ENCODE data around the gene CCNL2. TPM values are rescaled to one million over a fixed set of nuclear protein-coding genes. Genes with fewer than 3 reads are reported as not detected.

Gene CCNL2
- total RNA-seq, 1 experiment from 2014 or later = 142 TPM

DNA sequence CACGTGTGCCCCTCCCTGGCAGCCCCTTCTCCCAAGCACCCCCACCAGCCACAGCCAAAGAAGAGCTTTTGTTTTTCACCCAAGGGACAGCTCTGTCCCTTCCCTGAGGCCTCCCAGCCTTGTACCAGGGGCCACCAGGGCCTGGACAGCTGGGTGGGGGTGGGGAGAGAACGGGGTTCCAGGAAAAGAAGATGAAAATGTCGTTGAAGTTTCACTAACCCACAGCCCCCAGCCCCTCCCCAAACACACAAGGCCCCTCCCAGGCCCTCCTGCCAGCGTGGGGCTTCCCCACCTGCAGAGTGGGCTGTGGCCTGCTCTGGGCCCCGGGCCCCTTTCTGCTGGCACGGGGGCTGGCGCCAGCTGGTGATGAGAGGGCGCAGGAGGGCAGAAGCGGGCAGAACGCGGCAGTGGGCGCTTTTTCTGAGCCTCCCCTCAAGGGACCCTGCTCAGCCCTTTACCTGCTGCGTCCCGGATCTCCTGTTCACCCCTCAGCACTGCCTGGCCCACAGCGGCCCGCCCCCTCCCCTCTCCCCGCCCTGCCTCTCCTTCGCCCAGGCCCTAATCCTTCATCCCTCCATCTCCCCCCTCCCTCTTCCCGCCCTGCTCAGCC, 27.5 kb upstream of the CCNL2 start (continued):
- TF ChIP-seq, protein P1, sequence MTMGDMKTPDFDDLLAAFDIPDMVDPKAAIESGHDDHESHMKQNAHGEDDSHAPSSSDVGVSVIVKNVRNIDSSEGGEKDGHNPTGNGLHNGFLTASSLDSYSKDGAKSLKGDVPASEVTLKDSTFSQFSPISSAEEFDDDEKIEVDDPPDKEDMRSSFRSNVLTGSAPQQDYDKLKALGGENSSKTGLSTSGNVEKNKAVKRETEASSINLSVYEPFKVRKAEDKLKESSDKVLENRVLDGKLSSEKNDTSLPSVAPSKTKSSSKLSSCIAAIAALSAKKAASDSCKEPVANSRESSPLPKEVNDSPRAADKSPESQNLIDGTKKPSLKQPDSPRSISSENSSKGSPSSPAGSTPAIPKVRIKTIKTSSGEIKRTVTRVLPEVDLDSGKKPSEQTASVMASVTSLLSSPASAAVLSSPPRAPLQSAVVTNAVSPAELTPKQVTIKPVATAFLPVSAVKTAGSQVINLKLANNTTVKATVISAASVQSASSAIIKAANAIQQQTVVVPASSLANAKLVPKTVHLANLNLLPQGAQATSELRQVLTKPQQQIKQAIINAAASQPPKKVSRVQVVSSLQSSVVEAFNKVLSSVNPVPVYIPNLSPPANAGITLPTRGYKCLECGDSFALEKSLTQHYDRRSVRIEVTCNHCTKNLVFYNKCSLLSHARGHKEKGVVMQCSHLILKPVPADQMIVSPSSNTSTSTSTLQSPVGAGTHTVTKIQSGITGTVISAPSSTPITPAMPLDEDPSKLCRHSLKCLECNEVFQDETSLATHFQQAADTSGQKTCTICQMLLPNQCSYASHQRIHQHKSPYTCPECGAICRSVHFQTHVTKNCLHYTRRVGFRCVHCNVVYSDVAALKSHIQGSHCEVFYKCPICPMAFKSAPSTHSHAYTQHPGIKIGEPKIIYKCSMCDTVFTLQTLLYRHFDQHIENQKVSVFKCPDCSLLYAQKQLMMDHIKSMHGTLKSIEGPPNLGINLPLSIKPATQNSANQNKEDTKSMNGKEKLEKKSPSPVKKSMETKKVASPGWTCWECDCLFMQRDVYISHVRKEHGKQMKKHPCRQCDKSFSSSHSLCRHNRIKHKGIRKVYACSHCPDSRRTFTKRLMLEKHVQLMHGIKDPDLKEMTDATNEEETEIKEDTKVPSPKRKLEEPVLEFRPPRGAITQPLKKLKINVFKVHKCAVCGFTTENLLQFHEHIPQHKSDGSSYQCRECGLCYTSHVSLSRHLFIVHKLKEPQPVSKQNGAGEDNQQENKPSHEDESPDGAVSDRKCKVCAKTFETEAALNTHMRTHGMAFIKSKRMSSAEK (CRISPR knock-in tag; IDR thresholded peaks at IDR 0.05; ENCODE audit: borderline replicate concordance) = no peak
- no peak for TF ChIP-seq NR3C1 (CRISPR knock-in tag; conservative IDR thresholded peaks at IDR 0.05; ENCODE audit: low read depth)
- TF ChIP-seq ZNF671 (CRISPR knock-in tag; IDR thresholded peaks at IDR 0.05) = no peak
- no peak for TF ChIP-seq OVOL2 (CRISPR knock-in tag; IDR thresholded peaks at IDR 0.05; ENCODE audit: borderline replicate concordance)
- TF ChIP-seq, protein P2, sequence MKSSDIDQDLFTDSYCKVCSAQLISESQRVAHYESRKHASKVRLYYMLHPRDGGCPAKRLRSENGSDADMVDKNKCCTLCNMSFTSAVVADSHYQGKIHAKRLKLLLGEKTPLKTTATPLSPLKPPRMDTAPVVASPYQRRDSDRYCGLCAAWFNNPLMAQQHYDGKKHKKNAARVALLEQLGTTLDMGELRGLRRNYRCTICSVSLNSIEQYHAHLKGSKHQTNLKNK (CRISPR knock-in tag; IDR thresholded peaks at IDR 0.05) = no peak
- TF ChIP-seq, protein P3, sequence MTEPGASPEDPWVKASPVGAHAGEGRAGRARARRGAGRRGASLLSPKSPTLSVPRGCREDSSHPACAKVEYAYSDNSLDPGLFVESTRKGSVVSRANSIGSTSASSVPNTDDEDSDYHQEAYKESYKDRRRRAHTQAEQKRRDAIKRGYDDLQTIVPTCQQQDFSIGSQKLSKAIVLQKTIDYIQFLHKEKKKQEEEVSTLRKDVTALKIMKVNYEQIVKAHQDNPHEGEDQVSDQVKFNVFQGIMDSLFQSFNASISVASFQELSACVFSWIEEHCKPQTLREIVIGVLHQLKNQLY (CRISPR knock-in tag; IDR thresholded peaks at IDR 0.05) = no peak
- TF ChIP-seq, protein P4, sequence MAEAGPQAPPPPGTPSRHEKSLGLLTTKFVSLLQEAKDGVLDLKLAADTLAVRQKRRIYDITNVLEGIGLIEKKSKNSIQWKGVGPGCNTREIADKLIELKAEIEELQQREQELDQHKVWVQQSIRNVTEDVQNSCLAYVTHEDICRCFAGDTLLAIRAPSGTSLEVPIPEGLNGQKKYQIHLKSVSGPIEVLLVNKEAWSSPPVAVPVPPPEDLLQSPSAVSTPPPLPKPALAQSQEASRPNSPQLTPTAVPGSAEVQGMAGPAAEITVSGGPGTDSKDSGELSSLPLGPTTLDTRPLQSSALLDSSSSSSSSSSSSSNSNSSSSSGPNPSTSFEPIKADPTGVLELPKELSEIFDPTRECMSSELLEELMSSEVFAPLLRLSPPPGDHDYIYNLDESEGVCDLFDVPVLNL (CRISPR knock-in tag; IDR thresholded peaks at IDR 0.05; ENCODE audit: borderline replicate concordance, low read depth) = no peak
- TF ChIP-seq, protein P5, sequence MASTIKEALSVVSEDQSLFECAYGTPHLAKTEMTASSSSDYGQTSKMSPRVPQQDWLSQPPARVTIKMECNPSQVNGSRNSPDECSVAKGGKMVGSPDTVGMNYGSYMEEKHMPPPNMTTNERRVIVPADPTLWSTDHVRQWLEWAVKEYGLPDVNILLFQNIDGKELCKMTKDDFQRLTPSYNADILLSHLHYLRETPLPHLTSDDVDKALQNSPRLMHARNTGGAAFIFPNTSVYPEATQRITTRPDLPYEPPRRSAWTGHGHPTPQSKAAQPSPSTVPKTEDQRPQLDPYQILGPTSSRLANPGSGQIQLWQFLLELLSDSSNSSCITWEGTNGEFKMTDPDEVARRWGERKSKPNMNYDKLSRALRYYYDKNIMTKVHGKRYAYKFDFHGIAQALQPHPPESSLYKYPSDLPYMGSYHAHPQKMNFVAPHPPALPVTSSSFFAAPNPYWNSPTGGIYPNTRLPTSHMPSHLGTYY (CRISPR knock-in tag; IDR thresholded peaks at IDR 0.05) = no peak
- TF ChIP-seq FOXJ3 (CRISPR knock-in tag; IDR thresholded peaks at IDR 0.05; ENCODE audit: borderline replicate concordance) = no peak
- no peak for TF ChIP-seq SP1 (CRISPR knock-in tag; conservative IDR thresholded peaks at IDR 0.05)
- TF ChIP-seq, protein P6, sequence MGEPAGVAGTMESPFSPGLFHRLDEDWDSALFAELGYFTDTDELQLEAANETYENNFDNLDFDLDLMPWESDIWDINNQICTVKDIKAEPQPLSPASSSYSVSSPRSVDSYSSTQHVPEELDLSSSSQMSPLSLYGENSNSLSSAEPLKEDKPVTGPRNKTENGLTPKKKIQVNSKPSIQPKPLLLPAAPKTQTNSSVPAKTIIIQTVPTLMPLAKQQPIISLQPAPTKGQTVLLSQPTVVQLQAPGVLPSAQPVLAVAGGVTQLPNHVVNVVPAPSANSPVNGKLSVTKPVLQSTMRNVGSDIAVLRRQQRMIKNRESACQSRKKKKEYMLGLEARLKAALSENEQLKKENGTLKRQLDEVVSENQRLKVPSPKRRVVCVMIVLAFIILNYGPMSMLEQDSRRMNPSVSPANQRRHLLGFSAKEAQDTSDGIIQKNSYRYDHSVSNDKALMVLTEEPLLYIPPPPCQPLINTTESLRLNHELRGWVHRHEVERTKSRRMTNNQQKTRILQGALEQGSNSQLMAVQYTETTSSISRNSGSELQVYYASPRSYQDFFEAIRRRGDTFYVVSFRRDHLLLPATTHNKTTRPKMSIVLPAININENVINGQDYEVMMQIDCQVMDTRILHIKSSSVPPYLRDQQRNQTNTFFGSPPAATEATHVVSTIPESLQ (CRISPR knock-in tag; IDR thresholded peaks at IDR 0.05) = no peak

DNA sequence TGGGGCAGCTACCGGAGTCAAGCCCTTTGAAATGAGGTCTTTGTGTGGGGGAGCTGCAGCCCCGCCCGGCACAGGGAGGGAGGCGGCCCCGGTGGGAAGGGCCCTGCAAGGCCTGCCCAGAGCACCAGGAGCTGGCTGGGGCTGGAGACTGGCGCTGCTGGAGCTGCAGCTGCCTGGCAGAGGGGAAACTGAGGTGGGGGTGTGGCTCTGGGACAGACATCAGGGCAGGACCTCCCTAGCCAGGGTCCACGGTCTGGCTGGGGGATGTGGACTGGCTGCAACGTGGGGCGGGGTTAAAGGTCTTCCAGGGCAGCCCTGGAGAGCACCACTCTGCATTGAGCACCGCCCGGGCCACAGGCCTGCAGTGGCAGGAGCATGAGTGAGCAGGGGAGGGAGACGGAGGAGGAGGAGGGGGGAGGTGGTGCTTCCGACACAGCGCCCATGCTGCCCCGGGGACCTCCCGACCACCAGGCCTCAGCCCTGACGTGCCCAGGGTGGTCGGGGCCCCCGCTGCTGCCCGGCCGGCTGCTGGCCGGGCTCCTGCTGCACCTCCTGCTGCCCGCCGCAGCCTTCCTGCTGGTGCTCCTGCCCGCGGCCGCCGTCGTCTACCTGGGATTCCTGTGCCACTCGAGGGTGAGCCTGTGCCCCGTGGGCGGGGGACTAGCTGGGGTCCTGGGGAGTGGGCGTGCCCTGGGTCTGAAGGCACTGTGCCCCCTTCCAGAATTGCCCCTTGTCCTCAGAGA, 26.8 kb upstream of the CCNL2 start:
- CTCF ChIA-PET = interaction anchor here (1.1 to 1.8 kb wide), 4 partner anchors 15 to 362 kb away, joined by 3 to 7 read pairs (median 4); partner anchors contain the start of gene CCNL2
- peak overlapping the region; percentile 65 for H3K27ac Mint-ChIP-seq
- no peaks in the 10 kb centered on the region for H3K36me3 Mint-ChIP-seq
- TF ChIP-seq, protein P7, sequence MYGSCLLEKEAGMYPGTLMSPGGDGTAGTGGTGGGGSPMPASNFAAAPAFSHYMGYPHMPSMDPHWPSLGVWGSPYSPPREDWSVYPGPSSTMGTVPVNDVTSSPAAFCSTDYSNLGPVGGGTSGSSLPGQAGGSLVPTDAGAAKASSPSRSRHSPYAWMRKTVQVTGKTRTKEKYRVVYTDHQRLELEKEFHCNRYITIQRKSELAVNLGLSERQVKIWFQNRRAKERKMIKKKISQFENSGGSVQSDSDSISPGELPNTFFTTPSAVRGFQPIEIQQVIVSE (CRISPR knock-in tag; IDR thresholded peaks at IDR 0.05; ENCODE audit: borderline replicate concordance) = no peak
- TF ChIP-seq ZNF416 (CRISPR knock-in tag; IDR thresholded peaks at IDR 0.05) (no peak), ZNF396 (CRISPR knock-in tag; IDR thresholded peaks at IDR 0.05; ENCODE audit: borderline replicate concordance) (no peak), NFATC4 (CRISPR knock-in tag; IDR thresholded peaks at IDR 0.05) (no peak)
- TF ChIP-seq, protein P8, sequence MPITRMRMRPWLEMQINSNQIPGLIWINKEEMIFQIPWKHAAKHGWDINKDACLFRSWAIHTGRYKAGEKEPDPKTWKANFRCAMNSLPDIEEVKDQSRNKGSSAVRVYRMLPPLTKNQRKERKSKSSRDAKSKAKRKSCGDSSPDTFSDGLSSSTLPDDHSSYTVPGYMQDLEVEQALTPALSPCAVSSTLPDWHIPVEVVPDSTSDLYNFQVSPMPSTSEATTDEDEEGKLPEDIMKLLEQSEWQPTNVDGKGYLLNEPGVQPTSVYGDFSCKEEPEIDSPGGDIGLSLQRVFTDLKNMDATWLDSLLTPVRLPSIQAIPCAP (CRISPR knock-in tag; IDR thresholded peaks at IDR 0.05) = no peak
- TF ChIP-seq, protein P9, sequence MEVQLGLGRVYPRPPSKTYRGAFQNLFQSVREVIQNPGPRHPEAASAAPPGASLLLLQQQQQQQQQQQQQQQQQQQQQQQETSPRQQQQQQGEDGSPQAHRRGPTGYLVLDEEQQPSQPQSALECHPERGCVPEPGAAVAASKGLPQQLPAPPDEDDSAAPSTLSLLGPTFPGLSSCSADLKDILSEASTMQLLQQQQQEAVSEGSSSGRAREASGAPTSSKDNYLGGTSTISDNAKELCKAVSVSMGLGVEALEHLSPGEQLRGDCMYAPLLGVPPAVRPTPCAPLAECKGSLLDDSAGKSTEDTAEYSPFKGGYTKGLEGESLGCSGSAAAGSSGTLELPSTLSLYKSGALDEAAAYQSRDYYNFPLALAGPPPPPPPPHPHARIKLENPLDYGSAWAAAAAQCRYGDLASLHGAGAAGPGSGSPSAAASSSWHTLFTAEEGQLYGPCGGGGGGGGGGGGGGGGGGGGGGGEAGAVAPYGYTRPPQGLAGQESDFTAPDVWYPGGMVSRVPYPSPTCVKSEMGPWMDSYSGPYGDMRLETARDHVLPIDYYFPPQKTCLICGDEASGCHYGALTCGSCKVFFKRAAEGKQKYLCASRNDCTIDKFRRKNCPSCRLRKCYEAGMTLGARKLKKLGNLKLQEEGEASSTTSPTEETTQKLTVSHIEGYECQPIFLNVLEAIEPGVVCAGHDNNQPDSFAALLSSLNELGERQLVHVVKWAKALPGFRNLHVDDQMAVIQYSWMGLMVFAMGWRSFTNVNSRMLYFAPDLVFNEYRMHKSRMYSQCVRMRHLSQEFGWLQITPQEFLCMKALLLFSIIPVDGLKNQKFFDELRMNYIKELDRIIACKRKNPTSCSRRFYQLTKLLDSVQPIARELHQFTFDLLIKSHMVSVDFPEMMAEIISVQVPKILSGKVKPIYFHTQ (CRISPR knock-in tag; IDR thresholded peaks at IDR 0.05) = no peak

More for the DNA sequence above, 26.8 kb upstream of the CCNL2 start:
- Mint-ChIP-seq H3K4me3 (peak overlapping the region; percentile 60), H3K4me1 (peaks cover 40% of the 10 kb centered on the region), H3K9me3 (no peaks in the 10 kb centered on the region), H3K27me3 (ENCODE audit: low read depth) (no peaks in the 10 kb centered on the region)
- DNase-seq (ENCODE audit: low spot score) (peak; percentile 49), ATAC-seq (peak; percentile 47)
- POLR2A ChIA-PET = interaction anchor here (1.2 to 1.5 kb wide), 3 partner anchors 18 to 24 kb away, joined by 3 to 5 read pairs (median 3); no protein-coding TSS in a partner anchor

All from WTC11 (cell line).